B cell (primary cell): ENCODE results near the gene MCEE. TPM values are rescaled to one million over a fixed set of nuclear protein-coding genes. Genes with fewer than 3 reads are reported as not detected.

Source experiments
- ATAC-seq: fragments of 200-7000 bp; cut with Tn5 transposase; one replicate; pipeline ENCODE4 v1.10.0; 2021; ENCODE audit warnings: low read depth, mild to moderate bottlenecking, moderate number of reproducible peaks, moderate library complexity
- CTCF ChIA-PET: fragments of 350-600 bp; sonication (Branson Sonifier 250); formaldehyde crosslinking; loops from one replicate; lab custom pipeline; 2021; ENCODE audit warnings: antibody characterized with exemption, inconsistent platforms; lab: Charles Lee
- POLR2A ChIA-PET: fragments of 350-600 bp; sonication (Branson Sonifier 250); formaldehyde crosslinking; loops from one replicate; lab custom pipeline; 2021; ENCODE audit warnings: antibody characterized with exemption; lab: Charles Lee
- DNase-seq: peaks from one replicate; pipeline ENCODE4 v3.0.0; 2013
- H2AFZ ChIP-seq: 2 replicates; pipeline ENCODE4 v1.6.1; 2012; ENCODE audit warnings: mild to moderate bottlenecking, low read depth, low read length; ENCODE audit not compliant: insufficient read depth, poor library complexity, severe bottlenecking
- H3K27ac ChIP-seq, 2 donors: 1 replicate in 1 of 2; 2 replicates in 1 of 2; pipeline ENCODE4 v1.5.1; 2012 to 2013; ENCODE audit warnings: low read length in 2 of 2, mild to moderate bottlenecking in 2 of 2, moderate library complexity in 1 of 2
- H3K27me3 ChIP-seq, 4 experiments: fragments of 200-600 bp in 1 of 4; sonication (generic) in 1 of 4; replicated peaks in 1 of 4; 1 replicate in 2 of 4; 2 replicates in 2 of 4; pipeline versions ENCODE4 v1.6.1 to v1.7.0; 2013 to 2016; ENCODE audit warnings: low read length in 3 of 4, mild to moderate bottlenecking in 2 of 4, mixed read lengths in 1 of 4, moderate library complexity in 1 of 4; ENCODE audit not compliant: insufficient read depth in 4 of 4, control insufficient read depth in 3 of 4; ENCODE audit errors: control extremely low read depth in 1 of 4
- H3K36me3 ChIP-seq, 2 experiments: replicated peaks in 1 of 2; 1 replicate in 1 of 2; 2 replicates in 1 of 2; pipeline versions ENCODE4 v1.6.1 to v1.7.1; 2013; ENCODE audit warnings: low read length in 1 of 2; ENCODE audit not compliant: insufficient read depth in 2 of 2, control insufficient read depth in 1 of 2; ENCODE audit errors: control extremely low read depth in 1 of 2, extremely low read depth in 1 of 2
- H3K4me1 ChIP-seq, 2 donors: fragments of 200-600 bp in 1 of 2; sonication (generic) in 1 of 2; 1 replicate in 1 of 2; 2 replicates in 1 of 2; pipeline versions ENCODE4 v1.5.1 to v1.6.1; 2013 to 2017; ENCODE audit warnings: low read length in 2 of 2; ENCODE audit not compliant: control insufficient read depth in 2 of 2, insufficient read depth in 2 of 2
- H3K4me2 ChIP-seq: replicated peaks from 2 replicates; pipeline ENCODE3; 2012; ENCODE audit warnings: mild to moderate bottlenecking, low read depth, low read length; ENCODE audit not compliant: poor library complexity, severe bottlenecking
- H3K4me3 ChIP-seq, 5 experiments: fragments of 200-600 bp in 1 of 5; sonication (generic) in 1 of 5; 1 replicate in 3 of 5; 2 replicates in 2 of 5; pipeline versions ENCODE4 v1.5.1 to v1.7.0; 2011 to 2016; ENCODE audit warnings: low read length in 4 of 5, mild to moderate bottlenecking in 4 of 5, low read depth in 2 of 5, control low read depth in 1 of 5, moderate library complexity in 1 of 5; ENCODE audit not compliant: insufficient read depth in 1 of 5; ENCODE audit errors: control extremely low read depth in 1 of 5, extremely low read depth in 1 of 5
- H3K79me2 ChIP-seq: fragments of 200-600 bp; sonication (generic); one replicate; pipeline ENCODE4 v1.6.0; 2016; ENCODE audit warnings: low read length; ENCODE audit not compliant: control insufficient read depth, insufficient read depth
- H3K9ac ChIP-seq: fragments of 200-600 bp; sonication (generic); 2 replicates; pipeline ENCODE4 v1.6.1; 2017; ENCODE audit warnings: mild to moderate bottlenecking, low read length, moderate library complexity
- H3K9me3 ChIP-seq, 3 donors: one replicate each; pipeline versions ENCODE4 v1.6.1 to v1.7.1; 2013; ENCODE audit warnings: low read length in 2 of 3; ENCODE audit not compliant: control insufficient read depth in 2 of 3, insufficient read depth in 1 of 3; ENCODE audit errors: control extremely low read depth in 1 of 3
- H4K20me1 ChIP-seq: 2 replicates; pipeline ENCODE4 v1.6.0; 2012; ENCODE audit warnings: mild to moderate bottlenecking, low read length; ENCODE audit not compliant: insufficient read depth, control insufficient read depth, poor library complexity, severe bottlenecking
- H3K27ac Mint-ChIP-seq: one replicate; pipeline ENCODE4 v1.8.0; 2021; ENCODE audit warnings: mixed read lengths
- H3K27me3 Mint-ChIP-seq: one replicate; pipeline ENCODE4 v1.8.0; 2021; ENCODE audit warnings: mixed read lengths
- H3K4me1 Mint-ChIP-seq: one replicate; pipeline ENCODE4 v1.8.0; 2021; ENCODE audit warnings: mixed read lengths
- H3K4me3 Mint-ChIP-seq: one replicate; pipeline ENCODE4 v1.8.0; 2021; ENCODE audit warnings: mixed read lengths
- H3K9me3 Mint-ChIP-seq: one replicate; pipeline ENCODE4 v1.8.0; 2022; ENCODE audit warnings: mixed read lengths; ENCODE audit not compliant: insufficient read depth
- EZH2 ChIP-seq: IDR thresholded peaks from 2 replicates; pipeline ENCODE4 v1.6.1; 2012; ENCODE audit warnings: borderline replicate concordance, low read depth, mild to moderate bottlenecking, moderate library complexity, low read length; ENCODE audit not compliant: insufficient read depth, poor library complexity, severe bottlenecking
- WGBS: methylation state at CpG from one replicate; pipeline ENCODE4 v1.1.5; 2013; ENCODE audit warnings: missing lambda C conversion rate; ENCODE audit not compliant: insufficient coverage; 5-methylcytosine and 5-hydroxymethylcytosine counted together
- intact Hi-C: fragments of 100-400 bp; cut with micrococcal nuclease; formaldehyde crosslinking; loops from one replicate; pipeline ENCODE4 v1.10.0; 2022
- polyA plus RNA-seq: library from polyadenylated mRNA; depleted of rRNA; stranded (reverse); fragments of >200 nt; gene quantifications from 2 replicates; pipeline ENCODE4 v1.2.3, GENCODE V29; 2012
- total RNA-seq, 2 donors: library from RNA; stranded (reverse); fragments of 120-200 nt in 1 of 2; gene quantifications; 1 replicate in 1 of 2; 2 replicates in 1 of 2; pipeline versions ENCODE4 v1.2.3 to v1.2.4, GENCODE V29; 2013 to 2022
- TF ChIP-seq, protein P1 (sequence below): fragments of 200-600 bp; IDR thresholded peaks from one replicate; pipeline ENCODE4 v1.8.0; 2022; ENCODE audit warnings: antibody characterized with exemption, mild to moderate bottlenecking

Gene MCEE
- total and polyA plus RNA-seq, 2 donors (not counting 1 experiment from before 2014, with no cell fraction given) = 13.1 to 17.6 TPM

DNA sequence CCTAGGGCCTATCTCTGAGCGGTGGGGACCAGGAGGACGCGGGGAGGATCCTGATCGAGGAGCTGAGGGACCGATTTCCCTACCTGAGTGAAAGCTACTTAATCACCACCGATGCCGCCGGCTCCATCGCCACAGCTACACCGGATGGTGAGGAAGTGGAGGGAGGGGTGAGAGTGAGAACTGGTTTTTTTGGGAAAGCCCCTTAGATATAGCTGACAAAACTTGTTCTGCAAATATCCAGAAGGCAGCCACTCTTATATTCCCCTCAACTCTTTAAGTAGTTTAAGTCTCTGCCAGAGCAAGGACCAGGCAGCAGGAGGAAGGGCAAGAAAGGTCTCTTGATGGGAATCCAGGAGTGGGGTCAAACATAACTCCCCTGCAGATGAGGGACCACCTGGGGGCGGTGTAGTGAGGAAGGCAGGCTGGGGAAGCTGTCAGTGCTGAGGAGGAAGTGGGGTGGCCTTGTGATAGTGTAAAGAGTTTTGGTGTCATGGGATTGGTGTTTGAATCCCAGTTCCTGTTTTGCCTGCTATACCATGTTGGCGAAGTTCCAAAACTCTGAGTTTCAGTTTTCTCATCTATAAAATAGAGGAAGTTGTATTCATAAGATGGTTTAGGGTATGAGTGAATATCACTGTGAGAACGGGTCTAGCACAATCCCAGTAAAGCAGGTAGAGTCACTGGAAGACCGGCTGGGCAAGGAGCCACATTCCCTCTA is 58.2 kb downstream of the MCEE start:
- H3K27ac Mint-ChIP-seq = peak overlapping the region; percentile 100
- POLR2A ChIA-PET = interaction anchor here (0.6 to 5.9 kb wide), 5 partner anchors 9 to 1555 kb away, joined by 3 to 52 read pairs (median 4); partner anchors contain the start of genes MCEE, MPHOSPH10 and PAIP2B
- H3K4me2 ChIP-seq = peak overlapping the region; percentile 96

More for the DNA sequence above, 58.2 kb downstream of the MCEE start:
- Histone ChIP-seq H3K4me1 (peaks cover 57 to 59% of the 10 kb centered on the region in 2 donors), H3K27ac (peak overlapping the region; percentile 95 to 99), H3K4me3 (peak overlapping the region; percentile 20 to 99 (median 45)), H3K9me3 (no peaks in the 10 kb centered on the region), H3K79me2 (peaks cover 63% of the 10 kb centered on the region), H3K27me3 (no peaks in the 10 kb centered on the region), H3K9ac (peak overlapping the region; percentile 54), H3K36me3 (peaks cover 1 to 41% of the 10 kb centered on the region in 2 experiments), H4K20me1 (no peaks in the 10 kb centered on the region), H2AFZ (peak overlapping the region; percentile 13)
- TF ChIP-seq, protein P1, sequence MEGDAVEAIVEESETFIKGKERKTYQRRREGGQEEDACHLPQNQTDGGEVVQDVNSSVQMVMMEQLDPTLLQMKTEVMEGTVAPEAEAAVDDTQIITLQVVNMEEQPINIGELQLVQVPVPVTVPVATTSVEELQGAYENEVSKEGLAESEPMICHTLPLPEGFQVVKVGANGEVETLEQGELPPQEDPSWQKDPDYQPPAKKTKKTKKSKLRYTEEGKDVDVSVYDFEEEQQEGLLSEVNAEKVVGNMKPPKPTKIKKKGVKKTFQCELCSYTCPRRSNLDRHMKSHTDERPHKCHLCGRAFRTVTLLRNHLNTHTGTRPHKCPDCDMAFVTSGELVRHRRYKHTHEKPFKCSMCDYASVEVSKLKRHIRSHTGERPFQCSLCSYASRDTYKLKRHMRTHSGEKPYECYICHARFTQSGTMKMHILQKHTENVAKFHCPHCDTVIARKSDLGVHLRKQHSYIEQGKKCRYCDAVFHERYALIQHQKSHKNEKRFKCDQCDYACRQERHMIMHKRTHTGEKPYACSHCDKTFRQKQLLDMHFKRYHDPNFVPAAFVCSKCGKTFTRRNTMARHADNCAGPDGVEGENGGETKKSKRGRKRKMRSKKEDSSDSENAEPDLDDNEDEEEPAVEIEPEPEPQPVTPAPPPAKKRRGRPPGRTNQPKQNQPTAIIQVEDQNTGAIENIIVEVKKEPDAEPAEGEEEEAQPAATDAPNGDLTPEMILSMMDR = peak; percentile 34
- TF ChIP-seq EZH2 = no peak
- Mint-ChIP-seq H3K27me3 (no peaks in the 10 kb centered on the region), H3K4me1 (peaks cover 68% of the 10 kb centered on the region), H3K9me3 (no peaks in the 10 kb centered on the region), H3K4me3 (peak overlapping the region; percentile 99)
- ATAC-seq (peak; percentile 39), DNase-seq (peak; percentile 94)
- intact Hi-C loops = loop anchor here (1.0 to 5.0 kb wide), 3 partner anchors 58 to 1175 kb away; partner anchors contain the start of genes MCEE, MPHOSPH10 and PAIP2B
- 10% methylated on average over 2 of the region's 14 CpGs for WGBS
- CTCF ChIA-PET = interaction anchor here (0.5 to 6.7 kb wide), 11 partner anchors 12 to 260 kb away, joined by 3 to 43 read pairs (median 6); partner anchors contain the start of genes MCEE, MPHOSPH10 and ZNF638
